HUES64 (cell line): Measurements from ENCODE around the gene MYO1G.
A peak's percentile ranks its signal among the peaks of the same experiment; 100 is the strongest.

Source experiments
- H3K27ac ChIP-seq: 2 replicates; pipeline ENCODE4 v1.7.0; 2013; ENCODE audit warnings: low read depth, low read length, inconsistent platforms
- H3K27me3 ChIP-seq: 2 replicates; pipeline ENCODE4 v1.6.1; 2013; ENCODE audit warnings: mild to moderate bottlenecking, low read length; ENCODE audit not compliant: insufficient read depth
- H3K36me3 ChIP-seq: 2 replicates; pipeline ENCODE4 v1.6.1; 2013; ENCODE audit warnings: mild to moderate bottlenecking, low read length; ENCODE audit not compliant: insufficient read depth
- H3K4me1 ChIP-seq: 2 replicates; pipeline ENCODE4 v1.6.1; 2013; ENCODE audit warnings: mild to moderate bottlenecking, low read length, moderate library complexity; ENCODE audit not compliant: insufficient read depth
- H3K4me3 ChIP-seq: 2 replicates; pipeline ENCODE4 v1.5.1; 2013; ENCODE audit warnings: mild to moderate bottlenecking, low read length, moderate library complexity
- H3K9ac ChIP-seq: 2 replicates; pipeline ENCODE4 v1.6.1; 2013; ENCODE audit warnings: mild to moderate bottlenecking, low read depth, low read length
- H3K9me3 ChIP-seq: 2 replicates; pipeline ENCODE4 v1.6.1; 2013; ENCODE audit warnings: low read depth, low read length; ENCODE audit not compliant: insufficient read depth
- WGBS: fragments of 150-250, 120-280 bp; methylation state at CpG from one replicate; pipeline ENCODE4 v1.1.7; 2013; ENCODE audit warnings: missing lambda C conversion rate; 5-methylcytosine and 5-hydroxymethylcytosine counted together

The MYO1G gene

GRCh38 chr7:45015313-45015712 is 36.5 kb upstream of the MYO1G start:
- WGBS = 90% methylated on average over 1 of the region's 1 CpG

GRCh38 chr7:45013465-45013967 is 34.7 kb upstream of the MYO1G start:
- Histone ChIP-seq H3K27me3 (no peaks in the 10 kb centered on the region), H3K36me3 (no peaks in the 10 kb centered on the region; the same call in 1 of the 2 replicates), H3K9me3 (no peaks in the 10 kb centered on the region; the same call in 1 of the 2 replicates), H3K4me3 (no peak overlapping the region), H3K4me1 (no peaks in the 10 kb centered on the region), H3K9ac (no peak overlapping the region), H3K27ac (no peak overlapping the region)
- WGBS = 92% methylated on average over 2 of the region's 2 CpGs

More at GRCh38 chr7:45015313-45015712, 36.5 kb upstream of the MYO1G start:
- Histone ChIP-seq H3K9ac (no peak overlapping the region), H3K4me1 (no peaks in the 10 kb centered on the region), H3K27me3 (no peaks in the 10 kb centered on the region), H3K27ac (no peak overlapping the region), H3K9me3 (no peaks in the 10 kb centered on the region; the same call in 1 of the 2 replicates), H3K36me3 (no peaks in the 10 kb centered on the region; the same call in 1 of the 2 replicates), H3K4me3 (no peak overlapping the region)

- no peaks in the 10 kb centered on the region for H3K27me3 ChIP-seq
- no peaks in the 10 kb centered on the region for H3K9me3 ChIP-seq
- no peaks in the 10 kb centered on the region for H3K4me1 ChIP-seq
- no peak overlapping the region for H3K4me3 ChIP-seq
- WGBS = 94% methylated on average over 7 of the region's 7 CpGs
- 0 out of 2 replicates have a peak, but pooled peaks cover 4% of the 10 kb centered on the region for H3K36me3 ChIP-seq
- no peak overlapping the region for H3K9ac ChIP-seq
- H3K27ac ChIP-seq = no peak overlapping the region
Observed at GRCh38 chr7:45007571-45008328, 28.9 kb upstream of the MYO1G start.

- no peaks in the 10 kb centered on the region for H3K4me1 ChIP-seq
- WGBS = 97% methylated on average over 7 of the region's 7 CpGs
- 0 out of 2 replicates have a peak, but pooled peaks cover 4% of the 10 kb centered on the region for H3K36me3 ChIP-seq
- no peak overlapping the region for H3K9ac ChIP-seq
- no peaks in the 10 kb centered on the region for H3K9me3 ChIP-seq
- H3K4me3 ChIP-seq = no peak overlapping the region
- no peaks in the 10 kb centered on the region for H3K27me3 ChIP-seq
- H3K27ac ChIP-seq = no peak overlapping the region
Observed at GRCh38 chr7:45007106-45007505, 28.3 kb upstream of the MYO1G start.

GRCh38 chr7:45003789-45004188 is 25.0 kb upstream of the MYO1G start:
- Histone ChIP-seq H3K9ac (no peak overlapping the region), H3K27ac (no peak overlapping the region), H3K36me3 (0 out of 2 replicates have a peak, but pooled peaks cover 4% of the 10 kb centered on the region), H3K27me3 (no peaks in the 10 kb centered on the region), H3K4me1 (peaks cover 8% of the 10 kb centered on the region), H3K4me3 (no peak overlapping the region), H3K9me3 (no peaks in the 10 kb centered on the region)
- 93% methylated on average over 3 of the region's 4 CpGs for WGBS

GRCh38 chr7:45001826-45002225 is 23.0 kb upstream of the MYO1G start:
- peak overlapping the region; percentile 84; the same call in 1 of the 2 replicates for H3K4me3 ChIP-seq
- H3K9ac ChIP-seq = no peak overlapping the region
- H3K36me3 ChIP-seq = 0 out of 2 replicates have a peak, but pooled peaks cover 4% of the 10 kb centered on the region
- no peaks in the 10 kb centered on the region for H3K9me3 ChIP-seq
- H3K4me1 ChIP-seq = peaks cover 8% of the 10 kb centered on the region
- WGBS = 94% methylated on average over 2 of the region's 2 CpGs
- H3K27ac ChIP-seq = no peak overlapping the region
- no peaks in the 10 kb centered on the region for H3K27me3 ChIP-seq

GRCh38 chr7:45001138-45001694 is 22.4 kb upstream of the MYO1G start:
- Histone ChIP-seq H3K9me3 (no peaks in the 10 kb centered on the region), H3K9ac (no peak overlapping the region; the same call in 1 of the 2 replicates), H3K4me1 (peaks cover 8% of the 10 kb centered on the region)

GRCh38 chr7:45000093-45001032 is 21.5 kb upstream of the MYO1G start, which contains the start of gene CCM2:
CCM2 (plus strand) TSS chr7:45000201; CDS start chr7:45000334, 133 bp downstream.
- no peaks in the 10 kb centered on the region for H3K27me3 ChIP-seq
- peaks cover 8% of the 10 kb centered on the region for H3K4me1 ChIP-seq
- WGBS = 1% methylated on average over 73 of the region's 77 CpGs
- H3K9me3 ChIP-seq = no peaks in the 10 kb centered on the region
- peak within 1 kb of the TSS; percentile 92 for H3K9ac ChIP-seq
- H3K4me3 ChIP-seq = peak within 1 kb of the TSS; percentile 87
- H3K27ac ChIP-seq = peak within 1 kb of the TSS; percentile 97
- H3K36me3 ChIP-seq = no peaks in the 10 kb centered on the region

More at GRCh38 chr7:45001138-45001694, 22.4 kb upstream of the MYO1G start:
- Histone ChIP-seq H3K4me3 (peak overlapping the region; percentile 84), H3K27ac (no peak overlapping the region), H3K27me3 (no peaks in the 10 kb centered on the region), H3K36me3 (no peaks in the 10 kb centered on the region)
- 56% methylated on average over 10 of the region's 10 CpGs for WGBS

- Histone ChIP-seq H3K9ac (peak overlapping the region; percentile 92), H3K27me3 (no peaks in the 10 kb centered on the region), H3K36me3 (no peaks in the 10 kb centered on the region), H3K4me1 (peaks cover 8% of the 10 kb centered on the region), H3K27ac (peak overlapping the region; percentile 97), H3K9me3 (no peaks in the 10 kb centered on the region), H3K4me3 (peak overlapping the region; percentile 87)
- under 1% methylated on average over 55 of the region's 66 CpGs for WGBS
Observed at GRCh38 chr7:44999245-45000092, 20.7 kb upstream of the MYO1G start.
